GM18526 (cell line): ENCODE data around the gene PHLPP1.

Experiments used
- POLR2A ChIP-seq: IDR thresholded peaks from 3 replicates; pipeline ENCODE4 v1.6.1; 2011; ENCODE audit not compliant: insufficient read length; ENCODE audit errors: extremely low read depth

PHLPP1 gene

DNA sequence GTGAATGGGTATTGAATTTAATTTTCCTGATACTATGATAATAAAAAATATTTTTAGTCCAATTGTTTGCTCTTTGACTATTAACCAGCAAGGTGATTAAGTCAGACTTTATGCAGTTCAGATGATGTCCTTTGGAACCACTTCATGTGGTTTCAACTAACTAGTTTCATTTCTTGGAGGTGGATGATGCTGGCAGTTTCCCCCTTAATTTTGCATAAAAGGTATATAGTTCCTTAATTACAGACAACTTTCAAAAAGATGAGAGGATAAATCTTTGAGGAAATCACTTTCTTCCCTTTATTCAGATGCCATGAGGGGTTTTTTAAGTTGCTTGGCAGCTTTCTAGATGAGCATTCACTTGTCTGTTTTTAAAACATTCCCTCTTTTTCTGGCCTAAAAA is 223.1 kb downstream of the PHLPP1 start:
- no peak for TF ChIP-seq POLR2A

- no peak for TF ChIP-seq POLR2A
These were observed 224.1 kb downstream of the PHLPP1 start for GRCh38 chr18:62939433-62939832.

DNA sequence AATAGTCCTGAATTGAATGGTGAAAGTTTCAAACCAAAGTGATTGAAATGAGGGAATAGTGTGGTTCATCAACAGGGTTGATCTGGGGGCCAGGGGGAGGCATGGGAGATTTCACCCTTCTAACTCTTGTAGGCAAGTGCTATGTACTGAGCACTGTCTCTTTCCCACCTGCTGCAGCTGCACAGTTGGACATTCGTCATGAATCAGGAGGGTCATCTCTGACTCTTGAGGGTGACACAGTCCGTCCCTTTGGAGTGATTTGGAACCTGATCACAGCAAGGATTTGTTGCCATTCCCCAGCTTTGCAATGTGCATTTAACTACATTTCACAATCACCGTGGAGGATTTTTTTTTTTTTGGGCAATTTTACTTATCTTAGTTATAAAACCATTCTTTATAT is 224.6 kb downstream of the PHLPP1 start:
- TF ChIP-seq POLR2A, result no peak

DNA sequence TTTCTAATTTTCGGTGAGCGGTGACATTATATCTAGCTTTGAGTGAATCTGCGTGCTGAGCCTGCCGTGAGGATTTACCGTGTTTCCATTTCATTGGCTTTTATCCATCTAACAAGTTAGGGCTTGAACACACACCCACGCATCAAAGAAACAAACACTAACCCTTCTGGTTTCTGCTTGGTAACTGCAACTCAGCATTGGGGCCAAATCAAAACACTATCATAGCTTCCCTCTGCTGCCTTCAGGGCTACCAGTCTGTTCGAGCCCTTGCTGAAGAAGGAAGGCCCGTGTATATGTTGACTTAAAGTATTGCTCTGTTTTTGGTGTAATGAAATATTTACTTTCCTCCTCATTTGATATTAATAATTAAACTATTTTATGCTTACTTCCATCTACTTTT is 227.2 kb downstream of the PHLPP1 start:
- TF ChIP-seq POLR2A, result no peak

- TF ChIP-seq POLR2A, result no peak
These were observed 229.1 kb downstream of the PHLPP1 start for GRCh38 chr18:62944454-62944853.

DNA sequence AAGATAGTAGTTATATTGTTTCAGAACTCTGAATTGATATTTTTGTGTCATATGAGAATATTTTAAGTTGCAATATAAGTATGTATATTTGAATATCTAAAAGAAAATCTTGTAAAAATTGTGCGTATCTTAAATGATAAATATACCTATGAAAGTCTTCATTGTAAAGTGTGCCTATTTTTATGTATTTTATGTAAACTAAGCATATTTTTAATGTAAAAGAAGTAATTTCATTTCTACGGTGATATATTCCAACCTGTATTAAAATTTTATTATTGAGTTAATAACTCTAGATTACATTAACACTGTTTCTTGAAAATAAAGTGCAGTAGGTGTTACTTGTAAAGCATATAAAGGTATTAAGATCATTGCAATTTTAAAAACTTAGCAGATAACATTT is 233.4 kb downstream of the PHLPP1 start:
- TF ChIP-seq POLR2A, result no peak

DNA sequence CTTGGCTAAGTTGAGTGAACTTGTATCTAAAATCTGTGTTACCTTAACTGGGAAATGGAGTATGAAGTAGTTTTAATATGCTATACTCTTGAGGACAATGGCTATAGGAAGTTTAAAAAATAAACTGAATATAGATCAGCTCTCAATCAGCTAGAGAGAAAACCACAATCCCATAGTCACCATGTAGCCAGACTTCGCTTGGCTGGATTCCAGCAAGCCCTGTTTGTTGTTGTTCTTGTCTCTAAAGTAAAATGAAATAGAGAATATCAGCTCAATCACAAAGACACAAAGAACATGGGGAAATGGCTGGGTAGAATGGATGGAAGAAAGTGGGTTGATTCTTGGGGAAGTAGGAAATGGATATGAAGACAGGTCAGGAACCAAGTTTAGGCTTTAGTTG is 234.9 kb downstream of the PHLPP1 start:
- TF ChIP-seq POLR2A, result no peak

- no peak for TF ChIP-seq POLR2A
These were observed 237.5 kb downstream of the PHLPP1 start for GRCh38 chr18:62952807-62953206.

- TF ChIP-seq POLR2A, result no peak
These were observed 238.3 kb downstream of the PHLPP1 start for GRCh38 chr18:62953663-62954062.

GRCh38 chr18:62954366-62954765 is 239.0 kb downstream of the PHLPP1 start:
- TF ChIP-seq POLR2A, result no peak

DNA sequence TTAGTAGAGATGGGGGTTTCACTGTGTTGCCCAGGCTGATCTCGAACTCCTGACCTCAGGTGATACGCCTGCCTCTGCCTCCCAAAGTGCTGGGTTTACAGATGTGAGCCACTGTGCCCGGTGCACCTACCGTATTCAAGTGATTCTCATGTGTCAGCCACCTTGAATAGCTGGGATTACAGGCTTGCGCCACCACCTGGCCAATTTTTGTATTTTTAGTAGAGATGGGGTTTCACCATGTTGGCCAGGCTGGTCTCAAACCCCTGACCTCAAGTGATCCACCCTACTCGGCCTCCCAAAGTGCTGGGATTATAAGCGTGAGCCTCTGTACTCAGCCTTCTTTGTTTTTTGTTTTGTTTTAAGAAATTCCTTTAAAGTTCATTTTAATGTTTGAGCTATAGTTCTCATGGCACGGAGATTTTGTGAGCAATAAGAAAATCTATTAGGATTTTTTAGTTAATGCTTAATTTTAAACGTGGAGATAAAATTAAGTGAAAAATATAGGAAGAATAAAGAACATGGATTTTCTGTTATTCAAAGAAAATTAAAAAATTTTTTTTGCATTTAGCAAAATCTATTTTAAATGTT is 242.6 kb downstream of the PHLPP1 start:
- no peak for TF ChIP-seq POLR2A

DNA sequence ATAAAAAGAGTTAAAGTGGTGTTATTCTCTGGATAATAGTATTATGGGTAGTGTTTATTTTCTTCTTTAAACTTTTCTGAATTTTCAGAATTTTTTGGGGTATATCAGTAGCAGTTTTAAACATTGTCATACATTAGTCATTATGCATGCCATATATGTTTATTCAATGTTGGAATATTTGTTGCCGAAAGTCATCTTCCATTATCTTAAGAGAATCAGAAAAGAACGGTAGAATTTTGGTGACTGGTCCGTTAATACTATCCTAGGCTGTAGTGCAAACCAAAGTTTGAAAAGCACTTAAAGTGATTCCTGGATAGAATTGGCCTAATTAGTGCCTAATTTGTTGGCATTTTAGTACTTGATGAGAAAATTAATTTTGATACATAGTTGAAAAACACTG is 244.1 kb downstream of the PHLPP1 start:
- TF ChIP-seq POLR2A, result no peak

GRCh38 chr18:62963507-62963906 is 248.2 kb downstream of the PHLPP1 start:
- TF ChIP-seq POLR2A, result no peak

GRCh38 chr18:62964432-62964831 is 249.1 kb downstream of the PHLPP1 start:
- TF ChIP-seq POLR2A, result no peak

DNA sequence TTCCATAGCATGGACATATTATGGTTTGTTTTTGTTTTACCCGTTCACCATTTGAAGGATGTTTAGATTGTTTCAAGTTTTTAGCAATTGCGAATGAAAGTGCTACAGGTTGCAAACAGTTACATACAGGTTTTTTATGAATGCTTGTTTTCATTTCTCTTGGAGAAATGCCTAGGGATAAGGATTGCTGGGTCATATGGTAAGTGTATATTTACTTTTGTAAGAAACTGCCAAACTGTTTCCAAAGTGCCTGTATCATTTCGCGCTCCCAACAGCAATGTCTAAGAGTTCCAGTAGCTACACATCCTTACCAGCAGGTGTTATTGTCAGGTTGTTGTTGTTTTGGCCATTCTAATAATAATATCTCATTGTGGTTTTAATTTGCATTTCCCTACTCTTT is 251.7 kb downstream of the PHLPP1 start:
- TF ChIP-seq POLR2A, result no peak

DNA sequence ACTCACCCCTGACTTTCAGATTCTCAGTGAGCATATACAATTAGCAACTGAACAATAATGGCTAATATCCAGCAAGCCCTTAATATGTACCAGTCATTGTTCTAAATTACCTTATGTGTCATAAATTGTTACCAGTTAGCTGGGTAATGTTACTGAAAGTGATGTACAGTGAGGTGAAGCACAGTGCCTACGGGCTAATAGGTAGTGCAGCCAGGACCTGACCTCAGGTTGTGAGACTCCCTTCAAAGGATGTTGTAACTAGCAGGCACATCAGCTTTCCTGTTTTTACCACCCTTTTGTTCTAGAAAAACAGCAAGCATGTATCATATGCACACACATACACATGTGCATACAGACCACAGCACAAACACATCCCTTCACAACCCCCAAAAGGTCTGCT is 258.3 kb downstream of the PHLPP1 start:
- no peak for TF ChIP-seq POLR2A

GRCh38 chr18:62974388-62974787 is 259.0 kb downstream of the PHLPP1 start:
- no peak for TF ChIP-seq POLR2A

DNA sequence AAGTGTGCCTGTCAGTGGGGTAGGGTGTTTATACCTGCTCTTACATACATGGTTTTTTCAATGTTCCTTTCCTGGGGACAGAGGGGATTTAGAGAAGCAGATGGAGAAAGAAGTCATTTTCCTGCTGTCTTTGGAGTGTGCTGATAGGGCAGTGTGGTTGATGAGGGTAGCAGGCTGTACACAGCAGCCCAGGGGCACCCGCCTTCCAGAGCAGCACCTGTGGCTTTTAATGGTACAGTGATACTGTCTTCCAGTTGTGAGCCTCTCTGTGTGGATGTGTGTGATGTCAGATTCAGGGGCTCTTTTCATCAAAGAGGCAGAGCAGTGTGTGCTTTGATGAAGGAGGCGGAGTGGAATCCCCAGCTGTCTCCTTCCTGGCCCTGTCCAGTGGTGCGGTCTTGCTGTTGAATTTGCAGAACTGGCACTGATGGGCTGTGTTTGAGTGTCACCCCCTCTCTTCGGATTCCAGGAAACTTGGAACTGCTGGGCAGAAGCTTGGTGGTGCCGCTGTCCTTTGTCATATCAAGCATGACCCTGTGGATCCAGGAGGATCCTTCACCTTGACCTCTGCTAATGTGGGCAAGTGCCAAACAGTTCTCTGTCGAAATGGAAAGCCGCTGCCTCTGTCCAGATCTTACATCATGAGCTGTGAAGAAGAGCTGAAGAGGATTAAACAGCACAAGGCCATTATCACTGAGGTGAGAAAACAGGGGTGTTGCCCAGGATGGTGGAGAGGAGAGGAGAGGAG is 259.8 kb downstream of the PHLPP1 start:
- no peak for TF ChIP-seq POLR2A

GRCh38 chr18:62975785-62976184 is 260.4 kb downstream of the PHLPP1 start:
- TF ChIP-seq POLR2A, result no peak
